ENCODE data around the gene PRRC2A. TPM values are rescaled to one million over a fixed set of nuclear protein-coding genes. Genes with fewer than 3 reads are reported as not detected.

The PRRC2A gene
- total and polyA plus RNA-seq, 4 donors, result 28.5 to 164 (median 153) TPM

DNA sequence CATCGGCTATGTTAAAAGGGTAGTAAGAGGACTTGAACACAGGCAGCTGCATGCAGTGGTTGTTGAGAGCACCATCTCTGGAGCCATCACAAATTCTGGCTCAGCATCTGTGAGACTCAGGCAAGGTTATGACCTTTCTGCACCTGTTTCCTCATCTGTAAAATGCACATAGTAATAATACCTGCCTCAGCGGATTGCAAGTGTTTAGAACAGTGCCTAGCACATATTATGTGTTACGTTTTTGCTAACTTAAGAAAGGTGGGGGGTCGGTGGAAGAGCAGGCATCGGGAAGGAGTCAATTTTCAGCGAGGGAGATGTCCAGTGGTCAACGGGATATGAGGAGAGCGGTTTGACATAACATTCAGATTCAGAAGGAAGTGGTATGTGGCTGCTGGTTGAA lies 57.4 kb downstream of the PRRC2A start:
- WGBS, 2 donors, result 73 to 76% methylated on average over 8 of the region's 8 CpGs
- no peak for ATAC-seq (ENCODE audit: low FRiP score)
- intact Hi-C loops (cut with DNase I), result no loop called here

DNA sequence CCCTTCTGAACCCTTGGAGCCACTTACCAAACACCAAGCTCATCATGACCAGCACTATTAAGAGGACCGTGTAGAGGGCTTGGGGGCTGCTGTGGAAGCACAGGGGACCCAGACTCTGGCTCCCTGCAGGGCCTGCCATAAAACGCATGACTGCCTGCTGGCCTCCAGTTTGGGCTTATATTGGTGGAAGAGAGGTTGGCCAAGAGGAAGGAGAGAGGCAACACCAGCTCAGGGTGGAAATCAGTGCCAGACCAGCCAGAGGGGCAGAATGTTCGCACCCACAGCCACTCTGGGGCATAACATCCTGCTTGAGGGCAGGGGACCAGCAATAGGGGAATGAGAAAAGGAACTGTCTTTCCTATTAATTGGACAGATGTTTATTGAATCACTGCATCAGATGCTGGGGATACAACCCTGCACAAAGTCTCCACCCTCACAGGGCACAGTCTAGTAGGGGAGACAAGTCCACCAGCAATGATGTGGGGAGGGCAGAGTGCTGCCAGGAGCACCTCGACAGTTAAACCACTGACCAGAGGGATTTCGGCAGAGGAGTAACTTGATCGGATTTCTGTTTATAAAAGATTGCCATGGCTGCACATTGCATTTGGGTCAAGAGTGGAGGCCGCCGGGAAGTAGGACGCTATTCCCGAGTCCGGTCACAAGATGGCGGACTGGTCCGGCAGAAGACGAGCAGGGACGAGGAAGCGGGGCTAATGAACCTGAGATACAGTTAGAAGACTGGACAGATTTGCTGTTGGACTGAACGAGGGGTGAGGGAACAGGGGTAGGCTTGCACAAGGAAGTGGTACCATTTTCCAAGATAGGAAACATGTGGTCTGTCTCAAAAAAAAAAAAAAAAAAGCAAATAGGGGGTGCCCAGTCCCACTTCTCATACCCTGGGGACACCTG lies 60.0 kb downstream of the PRRC2A start, which contains the start of gene LY6G5C:
LY6G5C (minus strand) TSS at position 842 of the 909 bp plus-strand sequence; CDS start at position 148, 694 bp downstream.
- ATAC-seq (ENCODE audit: low FRiP score) (peak; percentile 94), DNase-seq (peak; percentile 90 to 93)
- intact Hi-C loops (cut with DNase I), result loop anchor here (2.0 to 10.0 kb wide), 7 partner anchors 48 to 272 kb away; partner anchors contain the start of genes DDAH2 (in 1 of the 2), EHMT2 (in 1 of the 2) and NEU1 (in 1 of the 2)
- Histone ChIP-seq H3K4me1 (ENCODE audit: control insufficient read depth in 1 of 2, insufficient read depth in 2 of 2, low read length in 2 of 2) (no peaks in the 10 kb centered on the region), H3K36me3 (ENCODE audit: control insufficient read depth in 1 of 2, insufficient read depth in 2 of 2, low read length in 1 of 2) (no peaks in the 10 kb centered on the region), H3K27ac (ENCODE audit: low read depth in 1 of 2, low read length in 2 of 2) (no peak within 1 kb of the TSS), H3K27me3 (ENCODE audit: control insufficient read depth in 1 of 2, insufficient read depth in 2 of 2, low read length in 1 of 2) (no peaks in the 10 kb centered on the region), H3K9me3 (ENCODE audit: control insufficient read depth, low read length) (no peaks in the 10 kb centered on the region), H3K4me3 (ENCODE audit: low read length in 2 of 2) (peak within 1 kb of the TSS in 1 of 2 donors; percentile 56)
- WGBS, 2 donors, result 11 to 12% methylated on average over 17 of the region's 17 CpGs

More for the DNA sequence above, 57.4 kb downstream of the PRRC2A start:
- Histone ChIP-seq H3K4me3 (ENCODE audit: low read length in 2 of 2) (no peak overlapping the region), H3K27me3 (ENCODE audit: control insufficient read depth in 1 of 2, insufficient read depth in 2 of 2, low read length in 1 of 2) (no peaks in the 10 kb centered on the region), H3K27ac (ENCODE audit: low read depth in 1 of 2, low read length in 2 of 2) (no peak overlapping the region), H3K4me1 (ENCODE audit: control insufficient read depth in 1 of 2, insufficient read depth in 2 of 2, low read length in 2 of 2) (no peaks in the 10 kb centered on the region), H3K36me3 (ENCODE audit: control insufficient read depth in 1 of 2, insufficient read depth in 2 of 2, low read length in 1 of 2) (no peaks in the 10 kb centered on the region), H3K9me3 (ENCODE audit: control insufficient read depth, low read length) (no peaks in the 10 kb centered on the region)
- DNase-seq, result no peak

DNA sequence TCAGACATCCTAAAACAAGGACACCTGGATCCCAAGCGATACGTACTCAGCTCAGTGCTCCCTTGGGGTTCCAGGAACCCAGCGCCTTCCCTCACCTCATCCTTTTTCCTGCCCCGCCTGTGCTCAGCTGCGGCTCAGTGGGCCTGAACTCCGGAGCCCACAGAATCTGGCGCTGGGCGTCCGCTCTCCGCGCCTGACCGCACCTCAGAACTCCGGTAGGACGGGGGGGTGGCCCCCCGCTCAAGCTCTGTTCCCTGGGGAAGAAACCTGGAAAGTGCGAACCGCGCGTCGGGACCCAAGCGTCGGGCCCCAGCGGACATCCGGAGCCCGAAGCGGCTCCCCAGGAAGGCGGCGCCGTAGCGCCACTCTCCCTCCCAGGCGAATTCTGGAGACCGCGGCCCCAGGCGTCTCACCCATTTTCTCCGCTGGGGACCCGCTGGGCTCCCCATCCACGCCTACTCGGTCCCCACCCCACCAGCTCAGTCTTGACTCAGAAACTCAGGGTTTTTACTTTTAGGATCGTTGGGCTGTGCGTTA lies 60.7 kb downstream of the PRRC2A start:
- Histone ChIP-seq H3K27me3 (ENCODE audit: control insufficient read depth in 1 of 2, insufficient read depth in 2 of 2, low read length in 1 of 2) (no peaks in the 10 kb centered on the region), H3K4me3 (ENCODE audit: low read length in 2 of 2) (peak overlapping the region in 1 of 2 donors; percentile 56), H3K4me1 (ENCODE audit: control insufficient read depth in 1 of 2, insufficient read depth in 2 of 2, low read length in 2 of 2) (no peaks in the 10 kb centered on the region), H3K27ac (ENCODE audit: low read depth in 1 of 2, low read length in 2 of 2) (no peak overlapping the region), H3K36me3 (ENCODE audit: control insufficient read depth in 1 of 2, insufficient read depth in 2 of 2, low read length in 1 of 2) (peaks cover 0 to under 1% of the 10 kb centered on the region in 2 donors), H3K9me3 (ENCODE audit: control insufficient read depth, low read length) (no peaks in the 10 kb centered on the region)
- ATAC-seq (ENCODE audit: low FRiP score), result peak; percentile 79
- DNase-seq, result peak; percentile 68 to 85
- WGBS, 2 donors, result 1% methylated on average over 40 of the region's 40 CpGs
- intact Hi-C loops (cut with DNase I), result loop anchor here (2.0 to 10.0 kb wide), 7 partner anchors 48 to 271 kb away; partner anchors contain the start of genes DDAH2 (in 1 of the 2), EHMT2 (in 1 of the 2) and NEU1 (in 1 of the 2)

DNA sequence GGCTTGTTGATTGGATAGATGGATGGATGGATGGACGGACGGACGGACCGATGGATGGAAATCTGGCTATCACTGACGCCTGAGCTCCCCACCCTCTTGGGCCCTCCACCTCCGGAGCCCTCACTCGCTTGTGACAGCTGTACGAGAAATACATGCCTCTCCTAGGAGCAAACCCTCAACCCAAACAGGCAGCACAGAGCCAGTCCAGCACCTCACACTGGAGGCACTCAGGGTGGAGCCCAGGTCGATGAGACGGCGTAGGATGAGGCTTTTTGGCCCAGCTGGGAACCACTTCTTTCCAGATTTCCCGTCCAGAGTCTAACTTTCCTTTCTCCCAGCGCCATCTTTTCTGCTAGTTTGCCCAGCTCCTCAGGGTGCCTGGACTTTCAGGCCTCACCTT lies 63.1 kb downstream of the PRRC2A start:
- 76 to 80% methylated on average over 13 of the region's 13 CpGs for WGBS, 2 donors
- Histone ChIP-seq H3K4me3 (ENCODE audit: low read length in 2 of 2) (no peak overlapping the region), H3K4me1 (ENCODE audit: control insufficient read depth in 1 of 2, insufficient read depth in 2 of 2, low read length in 2 of 2) (no peaks in the 10 kb centered on the region), H3K36me3 (ENCODE audit: control insufficient read depth in 1 of 2, insufficient read depth in 2 of 2, low read length in 1 of 2) (peaks cover 0 to 3% of the 10 kb centered on the region in 2 donors), H3K27ac (ENCODE audit: low read depth in 1 of 2, low read length in 2 of 2) (no peak overlapping the region), H3K9me3 (ENCODE audit: control insufficient read depth, low read length) (no peaks in the 10 kb centered on the region), H3K27me3 (ENCODE audit: control insufficient read depth in 1 of 2, insufficient read depth in 2 of 2, low read length in 1 of 2) (no peaks in the 10 kb centered on the region)
- DNase-seq (no peak), ATAC-seq (ENCODE audit: low FRiP score) (no peak)
- intact Hi-C loops (cut with DNase I), result loop anchor here (5.0 to 10.0 kb wide), 5 partner anchors 89 to 269 kb away; partner anchors contain the start of genes EHMT2 (in 1 of the 2) and NEU1 (in 1 of the 2)

DNA sequence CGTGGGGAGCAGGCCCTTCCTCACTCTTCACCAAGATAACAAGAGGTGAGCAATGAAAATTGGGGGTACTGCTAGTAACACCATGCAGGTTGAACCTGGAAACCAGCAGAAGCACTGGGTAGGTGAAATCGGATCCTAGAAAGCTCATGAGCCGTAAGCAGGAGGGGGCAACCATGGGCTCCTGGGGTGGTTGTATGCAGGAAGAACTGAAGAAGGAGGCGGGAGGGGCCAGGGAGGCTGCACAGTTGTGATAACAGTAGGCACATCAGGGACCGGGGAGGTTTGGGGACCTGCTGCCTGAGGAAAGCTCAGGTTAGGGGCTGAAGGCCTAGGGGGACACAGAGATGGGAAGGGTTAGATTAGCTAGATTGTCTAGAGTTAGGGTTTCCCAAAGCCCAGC lies 66.0 kb downstream of the PRRC2A start:
- H3K27ac ChIP-seq (ENCODE audit: low read depth in 1 of 2, low read length in 2 of 2), result no peak overlapping the region
- ATAC-seq (ENCODE audit: low FRiP score) (no peak), DNase-seq (no peak)
- no peaks in the 10 kb centered on the region for H3K9me3 ChIP-seq (ENCODE audit: control insufficient read depth, low read length)
- no peaks in the 10 kb centered on the region for H3K4me1 ChIP-seq (ENCODE audit: control insufficient read depth in 1 of 2, insufficient read depth in 2 of 2, low read length in 2 of 2)
- intact Hi-C loops (cut with DNase I), result loop anchor here (10.0 kb wide), 2 partner anchors 148 to 178 kb away; partner anchors contain the start of gene NEU1 (in 1 of the 2)
- WGBS, 2 donors, result 79 to 80% methylated on average over 5 of the region's 5 CpGs
- no peaks in the 10 kb centered on the region for H3K27me3 ChIP-seq (ENCODE audit: control insufficient read depth in 1 of 2, insufficient read depth in 2 of 2, low read length in 1 of 2)
- H3K36me3 ChIP-seq (ENCODE audit: control insufficient read depth in 1 of 2, insufficient read depth in 2 of 2, low read length in 1 of 2), result peaks cover 0 to 3% of the 10 kb centered on the region in 2 donors
- H3K4me3 ChIP-seq (ENCODE audit: low read length in 2 of 2), result no peak overlapping the region

DNA sequence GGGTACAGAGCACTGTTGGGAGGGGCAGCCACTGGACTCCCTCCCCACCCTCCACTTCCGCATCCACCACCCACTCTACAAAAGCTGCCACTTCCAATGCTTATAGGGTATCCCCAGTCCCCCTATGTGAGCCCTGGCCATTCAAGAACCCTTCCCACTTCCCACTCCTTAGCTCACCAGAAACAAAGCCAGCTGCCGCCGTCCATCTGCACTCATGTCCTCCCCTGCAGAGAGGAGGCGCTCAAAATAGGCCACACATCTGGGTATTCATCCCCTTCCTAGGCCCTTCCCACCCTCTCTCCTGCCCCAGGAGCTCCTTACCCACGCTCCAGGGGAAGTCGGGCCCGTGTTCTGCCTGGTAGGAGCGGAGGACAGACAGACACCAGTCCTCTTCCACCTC lies 66.8 kb downstream of the PRRC2A start:
- ATAC-seq (ENCODE audit: low FRiP score) (no peak), DNase-seq (no peak)
- Histone ChIP-seq H3K36me3 (ENCODE audit: control insufficient read depth in 1 of 2, insufficient read depth in 2 of 2, low read length in 1 of 2) (peaks cover 0 to 6% of the 10 kb centered on the region in 2 donors), H3K27ac (ENCODE audit: low read depth in 1 of 2, low read length in 2 of 2) (no peak overlapping the region), H3K4me1 (ENCODE audit: control insufficient read depth in 1 of 2, insufficient read depth in 2 of 2, low read length in 2 of 2) (no peaks in the 10 kb centered on the region), H3K27me3 (ENCODE audit: control insufficient read depth in 1 of 2, insufficient read depth in 2 of 2, low read length in 1 of 2) (no peaks in the 10 kb centered on the region), H3K4me3 (ENCODE audit: low read length in 2 of 2) (no peak overlapping the region), H3K9me3 (ENCODE audit: control insufficient read depth, low read length) (no peaks in the 10 kb centered on the region)
- 84 to 87% methylated on average over 8 of the region's 8 CpGs for WGBS, 2 donors
- intact Hi-C loops (cut with DNase I), result loop anchor here (10.0 kb wide), 2 partner anchors 147 to 177 kb away; partner anchors contain the start of gene NEU1 (in 1 of the 2)

Small RNA genes within 50 kb of the gene (microRNA-seq; reads per million reads assigned to microRNA genes)
- gene MIR6832, result 0.60 to 0.99 reads per million in 2 donors

Other genes with a start within 250 kb of the PRRC2A start
Only the 30 nearest of the 35 such genes appear.
- gene MICB, start 122.6 kb upstream of the PRRC2A start, total RNA-seq, result 1 to 10 TPM; 4.7 to 6.2 TPM
- gene MICB, start 122.6 kb upstream of the PRRC2A start, polyA plus RNA-seq, result 1 to 10 TPM; 1.8 to 3.5 TPM
- not detected for gene MCCD1, start 91.8 kb upstream of the PRRC2A start, total RNA-seq
- gene MCCD1, start 91.8 kb upstream of the PRRC2A start, polyA plus RNA-seq, result not detected
- gene DDX39B, start 78.7 kb upstream of the PRRC2A start, total RNA-seq, result 100 to 1,000 TPM; 235 to 270 TPM
- gene DDX39B, start 78.7 kb upstream of the PRRC2A start, polyA plus RNA-seq, result 100 to 1,000 TPM; 146 to 570 TPM
- 1 to 10 TPM; 1.3 to 1.5 TPM for gene ATP6V1G2, start 74.1 kb upstream of the PRRC2A start, total RNA-seq
- 1 to 10 TPM; 1.4 to 1.8 TPM for gene ATP6V1G2, start 74.1 kb upstream of the PRRC2A start, polyA plus RNA-seq
- 10 to 100 TPM; 16.0 to 19.8 TPM for gene NFKBIL1, start 73.1 kb upstream of the PRRC2A start, total RNA-seq
- 10 to 100 TPM; 24.2 to 49.5 TPM for gene NFKBIL1, start 73.1 kb upstream of the PRRC2A start, polyA plus RNA-seq
- not detected for gene LTA, start 48.4 kb upstream of the PRRC2A start, total RNA-seq
- gene LTA, start 48.4 kb upstream of the PRRC2A start, polyA plus RNA-seq, result under 1 TPM in 1 of 2 donors, not detected in 1; 0.18 TPM
- gene TNF, start 45.1 kb upstream of the PRRC2A start, total RNA-seq, result 1 to 10 TPM in 1 of 2 donors, under 1 TPM in 1; 0.66 to 1.9 TPM
- gene TNF, start 45.1 kb upstream of the PRRC2A start, polyA plus RNA-seq, result 1 to 10 TPM in 1 of 2 donors, under 1 TPM in 1; 0.23 to 1.3 TPM
- 1 to 10 TPM; 1.4 to 3.6 TPM for gene LTB, start 38.3 kb upstream of the PRRC2A start, total RNA-seq
- 1 to 10 TPM in 1 of 2 donors, under 1 TPM in 1; 0.88 to 2.5 TPM for gene LTB, start 38.3 kb upstream of the PRRC2A start, polyA plus RNA-seq
- gene LST1, start 34.4 kb upstream of the PRRC2A start, total RNA-seq, result 10 to 100 TPM; 21.1 to 24.6 TPM
- 10 to 100 TPM in 1 of 2 donors, 1 to 10 TPM in 1; 7.9 to 23.4 TPM for gene LST1, start 34.4 kb upstream of the PRRC2A start, polyA plus RNA-seq
- not detected for gene NCR3, start 27.7 kb upstream of the PRRC2A start, total RNA-seq
- gene NCR3, start 27.7 kb upstream of the PRRC2A start, polyA plus RNA-seq, result not detected
- 10 to 100 TPM; 32.6 to 68.3 TPM for gene AIF1, start 5.5 kb upstream of the PRRC2A start, total RNA-seq
- 100 to 1,000 TPM in 1 of 2 donors, 10 to 100 TPM in 1; 38.2 to 166 TPM for gene AIF1, start 5.5 kb upstream of the PRRC2A start, polyA plus RNA-seq
- 100 to 1,000 TPM; 207 to 215 TPM for gene BAG6, start 31.9 kb downstream of the PRRC2A start, total RNA-seq
- 100 to 1,000 TPM in 1 of 2 donors, 10 to 100 TPM in 1; 75.0 to 379 TPM for gene BAG6, start 31.9 kb downstream of the PRRC2A start, polyA plus RNA-seq
- gene APOM, start 35.2 kb downstream of the PRRC2A start, total RNA-seq, result under 1 TPM; 0.42 to 0.96 TPM
- 1 to 10 TPM in 1 of 2 donors, not detected in 1; 2.6 TPM for gene APOM, start 35.2 kb downstream of the PRRC2A start, polyA plus RNA-seq
- gene C6orf47, start 40.1 kb downstream of the PRRC2A start, total RNA-seq, result 10 to 100 TPM; 18.3 to 20.2 TPM
- 10 to 100 TPM in 1 of 2 donors, 1 to 10 TPM in 1; 7.5 to 12.0 TPM for gene C6orf47, start 40.1 kb downstream of the PRRC2A start, polyA plus RNA-seq
- gene GPANK1, start 44.3 kb downstream of the PRRC2A start, total RNA-seq, result 10 to 100 TPM; 10.9 to 16.5 TPM
- gene GPANK1, start 44.3 kb downstream of the PRRC2A start, polyA plus RNA-seq, result 10 to 100 TPM; 15.9 to 22.8 TPM
- 100 to 1,000 TPM; 100 to 106 TPM for gene CSNK2B, start 45.4 kb downstream of the PRRC2A start, total RNA-seq
- 100 to 1,000 TPM; 122 to 191 TPM for gene CSNK2B, start 45.4 kb downstream of the PRRC2A start, polyA plus RNA-seq
- gene LY6G5B, start 49.3 kb downstream of the PRRC2A start, total RNA-seq, result 10 to 100 TPM; 19.6 to 20.8 TPM
- gene LY6G5B, start 49.3 kb downstream of the PRRC2A start, polyA plus RNA-seq, result 10 to 100 TPM in 1 of 2 donors, 1 to 10 TPM in 1; 1.6 to 25.1 TPM
- gene LY6G5C, start 60.4 kb downstream of the PRRC2A start, total RNA-seq, result 1 to 10 TPM; 1.2 to 3.3 TPM
- gene LY6G5C, start 60.4 kb downstream of the PRRC2A start, polyA plus RNA-seq, result 1 to 10 TPM; 3.3 to 5.9 TPM
- 10 to 100 TPM; 41.8 to 48.1 TPM for gene ABHD16A, start 82.6 kb downstream of the PRRC2A start, total RNA-seq
- gene ABHD16A, start 82.6 kb downstream of the PRRC2A start, polyA plus RNA-seq, result 10 to 100 TPM; 12.9 to 50.1 TPM
- gene LY6G6F, start 86.2 kb downstream of the PRRC2A start, total RNA-seq, result not detected
- not detected for gene LY6G6F, start 86.2 kb downstream of the PRRC2A start, polyA plus RNA-seq
- not detected for gene LY6G6D, start 94.6 kb downstream of the PRRC2A start, total RNA-seq
- not detected for gene LY6G6D, start 94.6 kb downstream of the PRRC2A start, polyA plus RNA-seq
- not detected for gene LY6G6C, start 101.0 kb downstream of the PRRC2A start, total RNA-seq
- gene LY6G6C, start 101.0 kb downstream of the PRRC2A start, polyA plus RNA-seq, result not detected
- under 1 TPM; 0.84 to 0.96 TPM for gene MPIG6B, start 102.7 kb downstream of the PRRC2A start, total RNA-seq
- gene MPIG6B, start 102.7 kb downstream of the PRRC2A start, polyA plus RNA-seq, result not detected
- gene DDAH2, start 108.6 kb downstream of the PRRC2A start, total RNA-seq, result 100 to 1,000 TPM; 122 to 133 TPM
- 100 to 1,000 TPM; 118 to 189 TPM for gene DDAH2, start 108.6 kb downstream of the PRRC2A start, polyA plus RNA-seq
- 100 to 1,000 TPM; 303 to 322 TPM for gene CLIC1, start 115.8 kb downstream of the PRRC2A start, total RNA-seq
- gene CLIC1, start 115.8 kb downstream of the PRRC2A start, polyA plus RNA-seq, result 100 to 1,000 TPM; 331 to 368 TPM
- 10 to 100 TPM in 1 of 2 donors, 1 to 10 TPM in 1; 5.9 to 15.1 TPM for gene MSH5, start 119.3 kb downstream of the PRRC2A start, total RNA-seq
- gene MSH5, start 119.3 kb downstream of the PRRC2A start, polyA plus RNA-seq, result 1 to 10 TPM in 1 of 2 donors, not detected in 1; 7.0 TPM
- 1 to 10 TPM in 1 of 2 donors, under 1 TPM in 1; 0.68 to 2.9 TPM for gene SAPCD1, start 141.9 kb downstream of the PRRC2A start, total RNA-seq
- gene SAPCD1, start 141.9 kb downstream of the PRRC2A start, polyA plus RNA-seq, result 1 to 10 TPM in 1 of 2 donors, not detected in 1; 3.2 TPM
- 1 to 10 TPM in 1 of 2 donors, under 1 TPM in 1; 0.58 to 1.3 TPM for gene VWA7, start 156.6 kb downstream of the PRRC2A start, total RNA-seq
- gene VWA7, start 156.6 kb downstream of the PRRC2A start, polyA plus RNA-seq, result under 1 TPM in 1 of 2 donors, not detected in 1; 0.23 TPM
- gene VARS1, start 175.0 kb downstream of the PRRC2A start, total RNA-seq, result 10 to 100 TPM; 44.4 to 49.6 TPM
- gene VARS1, start 175.0 kb downstream of the PRRC2A start, polyA plus RNA-seq, result 10 to 100 TPM in 1 of 2 donors, 1 to 10 TPM in 1; 9.8 to 26.4 TPM
- gene LSM2, start 186.3 kb downstream of the PRRC2A start, total RNA-seq, result 10 to 100 TPM; 32.4 to 33.4 TPM
- gene LSM2, start 186.3 kb downstream of the PRRC2A start, polyA plus RNA-seq, result 10 to 100 TPM; 41.7 to 42.2 TPM